ENCODE data around the gene CSNK1E. TPM values are rescaled to one million over a fixed set of nuclear protein-coding genes. Genes with fewer than 3 reads are reported as not detected.
A peak's percentile ranks its signal among the peaks of the same experiment; 100 is the strongest.
"Not testable (repeated sequence)": the region's sequence is repeated elsewhere in the genome, so short reads cannot be mapped to it uniquely, and the experiment has no call there.

Gene CSNK1E
- 193 and 213 TPM in 2 replicates for total RNA-seq (2014; rRNA removed; shearing (Covaris generic); ENCODE audit: low replicate concordance)

DNA sequence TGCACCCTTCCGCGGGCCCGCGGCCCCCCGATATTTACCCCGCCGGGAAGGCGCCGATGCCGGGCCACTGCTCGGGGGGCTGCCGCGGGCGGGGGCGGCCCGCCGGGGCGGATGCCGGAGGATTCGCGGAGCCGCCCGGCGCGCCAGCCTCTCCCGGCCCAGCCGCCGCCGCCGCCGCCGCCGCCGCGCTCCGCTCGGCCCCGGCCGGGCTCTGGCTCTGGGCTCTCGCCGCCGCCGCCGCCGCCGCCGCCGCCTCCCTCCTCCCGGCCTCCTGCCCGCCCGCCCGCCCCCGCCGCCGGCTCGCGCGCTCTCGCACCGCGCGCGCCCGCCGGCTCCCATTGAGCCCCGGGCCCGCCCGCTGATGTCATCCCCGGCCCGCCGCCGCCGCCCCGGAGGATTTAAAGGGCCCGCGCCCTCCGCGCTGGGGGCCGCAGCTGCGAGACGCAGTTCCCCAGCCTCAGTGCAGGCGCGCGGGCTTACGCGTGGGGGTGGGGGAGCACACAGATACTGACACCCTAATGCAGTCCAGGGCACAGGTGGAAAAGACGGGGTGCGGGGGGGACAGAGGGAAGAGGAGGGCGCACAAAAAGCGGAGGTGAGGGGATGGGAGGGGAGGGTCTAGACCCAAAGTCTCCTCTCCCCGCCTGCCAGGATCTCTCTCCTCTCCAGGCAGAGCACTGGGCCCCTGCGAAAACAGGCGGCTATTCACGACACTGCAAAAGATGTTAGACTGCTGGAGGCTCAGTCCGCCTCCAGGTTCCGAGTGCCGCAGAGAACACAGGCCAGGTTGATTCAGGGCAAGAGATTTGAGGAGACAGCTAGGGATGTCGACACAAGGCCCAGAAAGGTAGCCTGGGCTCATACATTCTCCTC is at the start of gene CSNK1E:
TSS of gene CSNK1E (minus strand) at position 312 of the 873 bp plus-strand sequence. CDS start 3,276 bp downstream, outside the sequence.
- peak within 1 kb of the TSS; percentile 94 for H3K4me3 ChIP-seq (ENCODE audit: low read length)
- H3K79me2 ChIP-seq (ENCODE audit: low read length), result peaks cover 47% of the 10 kb centered on the region

DNA sequence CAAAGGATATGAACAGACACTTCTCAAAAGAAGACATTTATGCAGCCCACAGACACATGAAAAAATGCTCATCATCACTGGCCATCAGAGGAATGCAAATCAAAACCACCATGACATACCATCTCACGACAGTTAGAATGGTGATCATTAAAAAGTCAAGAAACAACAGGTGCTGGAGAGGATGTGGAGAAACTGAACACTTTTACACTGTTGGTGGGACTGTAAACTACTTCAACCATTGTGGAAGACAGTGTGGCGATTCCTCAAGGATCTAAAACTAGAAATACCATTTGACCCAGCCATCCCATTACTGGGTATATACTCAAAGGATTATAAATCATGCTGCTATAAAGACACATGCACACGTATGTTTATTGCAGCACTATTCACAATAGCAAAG is 48.6 kb upstream of the CSNK1E start:
- not testable (repeated sequence) for H3K4me1 ChIP-seq (ENCODE audit: low read length); H3K9ac ChIP-seq (ENCODE audit: low read length); H3K4me2 ChIP-seq (ENCODE audit: low read depth, low read length, poor library complexity, severe bottlenecking); H3K4me3 ChIP-seq (ENCODE audit: low read length); H3K9me2 ChIP-seq (replicated peaks; ENCODE audit: insufficient read depth, low read length); H3K36me3 ChIP-seq (ENCODE audit: insufficient read depth, low read length); H3K79me2 ChIP-seq (ENCODE audit: low read length); H3K27ac ChIP-seq (ENCODE audit: low read length); H4K20me1 ChIP-seq (ENCODE audit: insufficient read depth, low read depth, low read length); H3K27me3 ChIP-seq (ENCODE audit: low read length); H2AFZ ChIP-seq (ENCODE audit: low read length); DNase-seq; H3K9me3 ChIP-seq (ENCODE audit: low read length)

More for the DNA sequence above, at the start of gene CSNK1E:
- Histone ChIP-seq H4K20me1 (ENCODE audit: insufficient read depth, low read depth, low read length) (peaks cover 41% of the 10 kb centered on the region; the same call in 1 of the 2 replicates), H3K27me3 (ENCODE audit: low read length) (no peaks in the 10 kb centered on the region), H3K9me3 (ENCODE audit: low read length) (no peaks in the 10 kb centered on the region), H3K9ac (ENCODE audit: low read length) (peak within 1 kb of the TSS; percentile 91), H3K36me3 (ENCODE audit: insufficient read depth, low read length) (no peaks in the 10 kb centered on the region; the same call in 1 of the 2 replicates), H3K9me2 (replicated peaks; ENCODE audit: insufficient read depth, low read length) (no peaks in the 10 kb centered on the region), H3K27ac (ENCODE audit: low read length) (peak within 1 kb of the TSS; percentile 82), H3K4me2 (ENCODE audit: low read depth, low read length, poor library complexity, severe bottlenecking) (peak within 1 kb of the TSS; percentile 93), H3K4me1 (ENCODE audit: low read length) (peaks cover 35% of the 10 kb centered on the region), H2AFZ (ENCODE audit: low read length) (peak within 1 kb of the TSS; percentile 99)
- DNase-seq, result peak; percentile 81

DNA sequence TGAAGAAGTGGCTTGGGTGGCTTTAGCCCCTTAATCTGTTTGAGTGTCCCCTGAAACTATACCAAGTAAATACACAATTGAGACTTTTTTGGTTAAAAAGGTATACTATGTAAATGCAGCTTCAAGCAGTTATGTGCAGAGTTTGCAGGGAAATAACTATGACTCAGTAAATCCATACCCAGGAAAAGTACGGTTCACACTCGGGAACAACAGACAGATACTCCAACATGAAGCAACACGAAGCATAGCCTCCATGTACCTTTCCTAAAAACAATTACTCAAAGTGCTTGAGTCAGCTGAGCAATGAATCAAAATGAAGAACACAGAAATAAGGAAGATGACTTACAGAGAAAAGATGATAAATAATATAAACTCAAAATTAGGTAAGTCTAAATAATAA is 47.9 kb upstream of the CSNK1E start:
- H3K4me1 ChIP-seq (ENCODE audit: low read length); DNase-seq; H3K9me3 ChIP-seq (ENCODE audit: low read length); H4K20me1 ChIP-seq (ENCODE audit: insufficient read depth, low read depth, low read length); H3K27ac ChIP-seq (ENCODE audit: low read length); H2AFZ ChIP-seq (ENCODE audit: low read length); H3K9me2 ChIP-seq (replicated peaks; ENCODE audit: insufficient read depth, low read length); H3K9ac ChIP-seq (ENCODE audit: low read length); H3K36me3 ChIP-seq (ENCODE audit: insufficient read depth, low read length); H3K4me2 ChIP-seq (ENCODE audit: low read depth, low read length, poor library complexity, severe bottlenecking); H3K27me3 ChIP-seq (ENCODE audit: low read length); H3K4me3 ChIP-seq (ENCODE audit: low read length); H3K79me2 ChIP-seq (ENCODE audit: low read length): not testable (repeated sequence)

DNA sequence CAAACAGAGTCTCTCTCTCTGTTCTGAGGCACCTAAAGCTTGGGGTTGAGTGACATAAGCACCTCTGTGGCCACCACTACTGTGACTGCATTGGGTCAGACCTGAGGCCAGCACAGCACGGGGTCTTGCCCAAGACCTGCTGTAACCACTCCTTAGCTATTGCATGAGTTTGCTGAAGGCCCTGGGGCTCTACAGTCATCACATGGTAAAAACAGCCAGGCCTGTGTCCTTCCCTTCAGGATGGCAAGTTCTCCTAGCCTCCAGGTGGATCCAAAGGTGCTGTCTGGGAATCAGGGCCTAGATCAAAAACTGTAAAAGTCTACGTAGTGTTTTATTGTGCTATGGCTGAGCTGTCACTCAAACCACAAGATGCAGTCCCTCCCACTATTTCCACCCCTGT is 43.3 kb upstream of the CSNK1E start:
- not testable (repeated sequence) for H3K9ac ChIP-seq (ENCODE audit: low read length); H3K4me1 ChIP-seq (ENCODE audit: low read length); H3K36me3 ChIP-seq (ENCODE audit: insufficient read depth, low read length); H4K20me1 ChIP-seq (ENCODE audit: insufficient read depth, low read depth, low read length); H3K27ac ChIP-seq (ENCODE audit: low read length); H3K4me3 ChIP-seq (ENCODE audit: low read length); H3K4me2 ChIP-seq (ENCODE audit: low read depth, low read length, poor library complexity, severe bottlenecking); H3K9me3 ChIP-seq (ENCODE audit: low read length); H3K79me2 ChIP-seq (ENCODE audit: low read length); DNase-seq; H3K27me3 ChIP-seq (ENCODE audit: low read length); H3K9me2 ChIP-seq (replicated peaks; ENCODE audit: insufficient read depth, low read length); H2AFZ ChIP-seq (ENCODE audit: low read length)

DNA sequence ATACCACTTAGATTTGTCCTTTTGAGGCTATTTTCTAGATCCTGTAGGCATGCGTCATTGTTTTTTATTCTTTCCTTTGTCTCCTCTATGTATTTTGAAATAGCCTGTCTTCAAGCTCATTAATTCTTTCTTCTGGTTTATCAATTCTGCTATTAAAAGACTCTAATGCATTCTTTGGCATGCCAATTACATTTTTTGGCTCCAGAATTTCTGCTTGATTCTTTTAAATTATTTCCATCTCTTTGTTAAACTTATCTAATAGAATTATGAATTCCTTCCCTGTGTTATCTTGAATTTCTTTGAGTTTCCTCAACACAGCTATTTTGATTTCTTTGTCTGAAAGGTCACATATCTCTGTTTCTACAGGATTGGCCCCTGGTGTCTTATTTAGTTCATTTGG is 42.6 kb upstream of the CSNK1E start:
- H3K4me1 ChIP-seq (ENCODE audit: low read length); H3K4me3 ChIP-seq (ENCODE audit: low read length); H3K79me2 ChIP-seq (ENCODE audit: low read length); H3K9ac ChIP-seq (ENCODE audit: low read length); DNase-seq; H3K4me2 ChIP-seq (ENCODE audit: low read depth, low read length, poor library complexity, severe bottlenecking); H3K9me2 ChIP-seq (replicated peaks; ENCODE audit: insufficient read depth, low read length); H4K20me1 ChIP-seq (ENCODE audit: insufficient read depth, low read depth, low read length); H3K36me3 ChIP-seq (ENCODE audit: insufficient read depth, low read length); H2AFZ ChIP-seq (ENCODE audit: low read length); H3K27ac ChIP-seq (ENCODE audit: low read length); H3K27me3 ChIP-seq (ENCODE audit: low read length); H3K9me3 ChIP-seq (ENCODE audit: low read length): not testable (repeated sequence)

DNA sequence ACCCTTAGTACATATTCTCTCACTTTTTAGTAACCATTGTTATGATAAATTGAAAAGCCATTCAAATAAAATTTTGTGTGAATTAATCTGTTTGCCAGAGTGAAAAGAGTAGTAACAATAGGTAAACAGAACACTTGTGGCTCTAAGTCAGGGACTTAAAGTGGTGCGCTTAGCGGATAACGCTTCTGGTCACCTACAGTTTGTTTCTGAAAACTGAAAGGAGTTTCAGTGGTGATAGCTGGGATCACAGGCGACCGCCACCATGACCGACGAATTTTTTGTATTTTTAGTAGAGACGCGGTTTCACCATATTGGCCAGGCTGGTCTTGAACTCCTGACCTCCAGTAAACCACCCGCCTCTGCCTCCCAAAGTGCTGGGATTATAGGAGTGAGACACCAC is 40.7 kb upstream of the CSNK1E start:
- not testable (repeated sequence) for DNase-seq; H3K79me2 ChIP-seq (ENCODE audit: low read length); H3K4me2 ChIP-seq (ENCODE audit: low read depth, low read length, poor library complexity, severe bottlenecking); H3K4me1 ChIP-seq (ENCODE audit: low read length); H3K27me3 ChIP-seq (ENCODE audit: low read length); H3K9ac ChIP-seq (ENCODE audit: low read length); H3K9me2 ChIP-seq (replicated peaks; ENCODE audit: insufficient read depth, low read length); H4K20me1 ChIP-seq (ENCODE audit: insufficient read depth, low read depth, low read length); H3K4me3 ChIP-seq (ENCODE audit: low read length); H3K9me3 ChIP-seq (ENCODE audit: low read length); H2AFZ ChIP-seq (ENCODE audit: low read length); H3K36me3 ChIP-seq (ENCODE audit: insufficient read depth, low read length); H3K27ac ChIP-seq (ENCODE audit: low read length)

DNA sequence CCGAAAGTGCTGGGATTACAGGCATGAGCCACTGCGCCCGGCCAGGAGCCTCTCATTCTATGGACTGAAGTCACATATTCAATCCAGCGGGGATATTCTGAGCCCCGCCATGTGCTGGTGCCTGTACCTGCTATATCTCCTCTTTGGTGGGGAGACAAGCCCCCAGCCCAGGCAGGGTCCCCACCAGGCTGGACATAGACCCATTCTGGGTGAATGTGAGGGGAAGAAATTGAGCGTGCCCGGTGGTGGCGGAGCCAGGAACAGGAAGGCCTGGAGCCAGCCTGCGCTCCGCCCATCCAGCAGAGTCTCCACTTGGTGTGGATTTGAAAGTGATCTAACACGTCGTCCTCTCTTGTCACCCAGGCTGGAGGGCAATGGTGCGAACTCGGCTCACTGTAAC is 38.0 kb upstream of the CSNK1E start:
- Histone ChIP-seq H3K4me1 (ENCODE audit: low read length) (no peaks in the 10 kb centered on the region), H3K27ac (ENCODE audit: low read length) (no peak overlapping the region), H3K4me2 (ENCODE audit: low read depth, low read length, poor library complexity, severe bottlenecking) (no peak overlapping the region), H3K9me2 (replicated peaks; ENCODE audit: insufficient read depth, low read length) (no peaks in the 10 kb centered on the region), H3K9ac (ENCODE audit: low read length) (no peak overlapping the region), H3K27me3 (ENCODE audit: low read length) (no peaks in the 10 kb centered on the region), H4K20me1 (ENCODE audit: insufficient read depth, low read depth, low read length) (no peaks in the 10 kb centered on the region), H3K79me2 (ENCODE audit: low read length) (no peaks in the 10 kb centered on the region), H3K36me3 (ENCODE audit: insufficient read depth, low read length) (no peaks in the 10 kb centered on the region), H3K9me3 (ENCODE audit: low read length) (no peaks in the 10 kb centered on the region), H2AFZ (ENCODE audit: low read length) (no peak overlapping the region), H3K4me3 (ENCODE audit: low read length) (no peak overlapping the region)
- no peak for DNase-seq

DNA sequence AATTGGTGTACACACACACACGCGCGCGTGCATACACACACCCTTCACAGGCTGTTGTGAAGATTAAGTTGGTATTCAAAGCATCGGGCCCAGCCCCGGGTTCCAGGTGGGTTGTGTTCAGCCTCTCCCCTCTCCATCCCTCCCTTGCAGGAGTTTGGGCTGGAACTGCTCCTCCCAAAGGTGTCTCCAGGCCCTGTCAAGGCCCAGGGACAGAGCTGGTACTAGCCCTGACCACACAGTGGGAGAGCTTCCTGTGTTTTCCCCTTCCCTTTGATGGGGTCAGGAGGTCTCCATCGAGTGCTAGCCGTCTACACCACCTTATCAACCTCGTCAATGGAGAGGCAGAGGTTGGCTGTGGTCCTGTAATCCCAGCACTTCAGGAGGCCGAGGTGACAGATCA is 36.5 kb upstream of the CSNK1E start:
- H2AFZ ChIP-seq (ENCODE audit: low read length), result no peak overlapping the region
- no peaks in the 10 kb centered on the region for H3K36me3 ChIP-seq (ENCODE audit: insufficient read depth, low read length)
- no peaks in the 10 kb centered on the region for H3K79me2 ChIP-seq (ENCODE audit: low read length)
- no peak overlapping the region for H3K27ac ChIP-seq (ENCODE audit: low read length)
- H3K4me2 ChIP-seq (ENCODE audit: low read depth, low read length, poor library complexity, severe bottlenecking), result no peak overlapping the region
- H3K9ac ChIP-seq (ENCODE audit: low read length), result no peak overlapping the region
- H4K20me1 ChIP-seq (ENCODE audit: insufficient read depth, low read depth, low read length), result no peaks in the 10 kb centered on the region
- H3K9me3 ChIP-seq (ENCODE audit: low read length), result no peaks in the 10 kb centered on the region
- no peaks in the 10 kb centered on the region for H3K9me2 ChIP-seq (replicated peaks; ENCODE audit: insufficient read depth, low read length)
- DNase-seq, result no peak
- no peaks in the 10 kb centered on the region for H3K4me1 ChIP-seq (ENCODE audit: low read length)
- H3K27me3 ChIP-seq (ENCODE audit: low read length), result no peaks in the 10 kb centered on the region
- H3K4me3 ChIP-seq (ENCODE audit: low read length), result no peak overlapping the region
